Measurements from ENCODE around the gene YIPF1.
"Not testable (repeated sequence)": the region's sequence is repeated elsewhere in the genome, so short reads cannot be mapped to it uniquely, and the experiment has no call there.

Gene YIPF1

GRCh38 chr1:53891678-53892077, 2.1 kb upstream of the YIPF1 start:
- ChIA-PET CTCF (no interaction called here), POLR2A (no interaction called here)
- H3K4me3 ChIP-seq (ENCODE audit: low read depth, low read length): no peak overlapping the region
- TF ChIP-seq CTCF (IDR thresholded peaks at IDR 0.05; ENCODE audit: insufficient read depth, low read length, missing control alignments): no peak
- DNase-seq (ENCODE audit: low read depth, low spot score): no peak

- ChIA-PET POLR2A (no interaction called here), CTCF (interaction anchor here (0.8 to 1.7 kb wide), 2 partner anchors 8 to 69 kb away, joined by 3 to 5 read pairs; no protein-coding TSS in a partner anchor)
- TF ChIP-seq CTCF (IDR thresholded peaks at IDR 0.05; ENCODE audit: insufficient read depth, low read length, missing control alignments): no peak
- no peak for DNase-seq (ENCODE audit: low read depth, low spot score)
- H3K4me3 ChIP-seq (ENCODE audit: low read depth, low read length): no peak overlapping the region
These were observed 1.4 kb upstream of the YIPF1 start for GRCh38 chr1:53891018-53891417.

- CTCF ChIA-PET: interaction anchor here (0.8 to 1.8 kb wide), 4 partner anchors 8 to 69 kb away, joined by 3 to 9 read pairs (median 4); no protein-coding TSS in a partner anchor
- peak overlapping the region; percentile 99 for H3K4me3 ChIP-seq (ENCODE audit: low read depth, low read length)
- POLR2A ChIA-PET: interaction anchor here (1.6 kb wide), 1 partner anchor 55 kb away, joined by 6 read pairs; the partner anchor contains the start of genes IFT25 and LRRC42
- DNase-seq (ENCODE audit: low read depth, low spot score): no peak
- TF ChIP-seq CTCF (IDR thresholded peaks at IDR 0.05; ENCODE audit: insufficient read depth, low read length, missing control alignments): no peak
These were observed 935 bp upstream of the YIPF1 start for GRCh38 chr1:53890522-53890941.

GRCh38 chr1:53888681-53889080, 916 bp downstream of the YIPF1 start:
- no peak for DNase-seq (ENCODE audit: low read depth, low spot score)
- POLR2A ChIA-PET: no interaction called here
- CTCF ChIA-PET: interaction anchor here (0.8 to 2.0 kb wide), 3 partner anchors 10 to 28 kb away, joined by 3 to 9 read pairs (median 6); no protein-coding TSS in a partner anchor
- peak overlapping the region; percentile 99 for H3K4me3 ChIP-seq (ENCODE audit: low read depth, low read length)
- TF ChIP-seq CTCF (IDR thresholded peaks at IDR 0.05; ENCODE audit: insufficient read depth, low read length, missing control alignments): no peak

- CTCF ChIA-PET: interaction anchor here (0.9 to 8.4 kb wide), 5 partner anchors 12 to 75 kb away, joined by 3 to 115 read pairs (median 5); partner anchors contain the start of genes IFT25 and LRRC42
- H3K4me3 ChIP-seq (ENCODE audit: low read depth, low read length); DNase-seq (ENCODE audit: low read depth, low spot score); POLR2A ChIA-PET: not testable (repeated sequence)
These were observed 6.0 kb downstream of the YIPF1 start for GRCh38 chr1:53883600-53883999.

- DNase-seq (ENCODE audit: low read depth, low spot score); H3K4me3 ChIP-seq (ENCODE audit: low read depth, low read length); POLR2A ChIA-PET: not testable (repeated sequence)
- CTCF ChIA-PET: interaction anchor here (1.4 to 8.4 kb wide), 4 partner anchors 21 to 81 kb away, joined by 3 to 115 read pairs (median 8); no protein-coding TSS in a partner anchor
These were observed 7.7 kb downstream of the YIPF1 start for GRCh38 chr1:53881853-53882252.

GRCh38 chr1:53878492-53879105, 11.0 kb downstream of the YIPF1 start:
- ChIA-PET POLR2A (interaction anchor here (0.6 to 1.0 kb wide), 2 partner anchors 11 to 195 kb away, joined by 3 read pairs; partner anchors contain the start of gene YIPF1), CTCF (interaction anchor here (0.6 to 8.4 kb wide), 44 partner anchors 9 to 931 kb away, joined by 3 to 115 read pairs (median 4); partner anchors contain the start of genes DIO1, IFT25 and YIPF1)
- DNase-seq (ENCODE audit: low read depth, low spot score): no peak
- no peak overlapping the region for H3K4me3 ChIP-seq (ENCODE audit: low read depth, low read length)
- peak; percentile 46 for TF ChIP-seq CTCF (IDR thresholded peaks at IDR 0.05; ENCODE audit: insufficient read depth, low read length, missing control alignments)

GRCh38 chr1:53875150-53875549, 14.4 kb downstream of the YIPF1 start:
- POLR2A ChIA-PET; H3K4me3 ChIP-seq (ENCODE audit: low read depth, low read length); DNase-seq (ENCODE audit: low read depth, low spot score): not testable (repeated sequence)
- CTCF ChIA-PET: interaction anchor here (0.8 to 8.4 kb wide), 6 partner anchors 10 to 95 kb away, joined by 3 to 115 read pairs (median 12); no protein-coding TSS in a partner anchor

Data from AG04449 (cell line).